Stomach smooth muscle (tissue), 2 donors: Measurements from ENCODE around the gene ARL5C.

ENCODE experiments used
- H3K27ac ChIP-seq: one replicate; pipeline ENCODE4 v1.7.0; 2013; ENCODE audit warnings: mild to moderate bottlenecking, low read length, inconsistent platforms
- H3K27me3 ChIP-seq, 2 donors: one replicate each; pipeline ENCODE4 v1.7.0; 2013; ENCODE audit warnings: low read length in 2 of 2; ENCODE audit not compliant: insufficient read depth in 2 of 2, control insufficient read depth in 1 of 2
- H3K36me3 ChIP-seq, 2 donors: one replicate each; pipeline ENCODE4 v1.7.0; 2013; ENCODE audit warnings: low read length in 2 of 2; ENCODE audit not compliant: control insufficient read depth in 2 of 2, insufficient read depth in 2 of 2
- H3K4me1 ChIP-seq: one replicate; pipeline ENCODE4 v1.7.0; 2013; ENCODE audit warnings: low read length; ENCODE audit not compliant: control insufficient read depth, insufficient read depth
- H3K4me3 ChIP-seq, 2 donors: one replicate each; pipeline ENCODE4 v1.7.0; 2013; ENCODE audit warnings: low read length in 2 of 2
- H3K9ac ChIP-seq, 2 donors: one replicate each; pipeline ENCODE4 v1.7.0; 2013; ENCODE audit warnings: low read length in 2 of 2, mild to moderate bottlenecking in 1 of 2
- H3K9me3 ChIP-seq, 2 donors: one replicate each; pipeline ENCODE4 v1.7.0; 2013; ENCODE audit warnings: low read length in 2 of 2; ENCODE audit not compliant: control insufficient read depth in 2 of 2
- donor health status: healthy.
- donor health status: Pancreatic carcinoma.

ARL5C gene

DNA sequence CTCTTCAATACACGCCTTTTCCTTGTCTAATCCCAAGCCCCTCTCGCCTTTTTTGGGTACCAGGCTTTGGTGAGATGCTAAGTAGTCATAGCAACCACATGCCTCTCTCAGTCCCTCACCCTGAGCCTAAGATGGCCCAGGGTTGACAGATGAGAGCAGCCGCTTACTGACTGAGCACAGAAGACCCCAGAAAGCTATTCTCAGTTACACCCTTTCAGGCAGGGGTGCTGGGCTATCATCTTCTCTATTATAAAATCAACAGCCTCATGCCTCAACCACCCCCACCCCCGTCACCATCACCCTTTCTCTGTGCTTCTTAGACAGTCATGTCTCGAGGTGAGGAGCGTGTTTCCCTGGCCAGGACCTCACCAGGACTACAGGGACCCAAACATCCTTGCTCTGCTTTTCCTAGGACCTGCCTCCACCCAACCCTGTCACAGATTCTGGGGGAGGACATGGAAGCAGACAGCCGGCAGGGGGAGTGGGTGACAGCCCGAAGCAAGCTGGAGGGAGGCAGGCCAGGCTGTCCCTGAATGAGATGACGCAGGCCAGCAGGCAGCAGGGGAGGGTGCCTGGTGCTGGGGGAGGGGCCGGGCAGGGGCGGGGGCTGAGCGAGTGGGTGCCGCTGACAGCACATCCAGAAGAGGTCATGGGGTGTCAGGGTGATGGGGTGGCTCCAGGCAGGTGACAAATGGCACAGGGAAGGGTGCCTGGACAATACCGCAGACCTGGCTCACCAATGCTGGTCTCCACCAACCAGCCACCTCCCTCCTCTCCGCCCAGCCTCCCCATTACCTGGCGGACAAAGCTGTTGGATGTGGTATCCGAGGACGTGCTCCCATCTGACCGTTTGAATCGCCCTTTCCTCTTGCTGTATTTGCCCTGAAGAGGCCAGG, 28.4 kb upstream of the ARL5C start:
- Histone ChIP-seq H3K27me3 (no peaks in the 10 kb centered on the region), H3K9ac (no peak overlapping the region), H3K4me1 (peaks cover 38% of the 10 kb centered on the region), H3K9me3 (no peaks in the 10 kb centered on the region), H3K4me3 (no peak overlapping the region), H3K36me3 (peaks cover 12 to 16% of the 10 kb centered on the region in 2 donors), H3K27ac (no peak overlapping the region)

DNA sequence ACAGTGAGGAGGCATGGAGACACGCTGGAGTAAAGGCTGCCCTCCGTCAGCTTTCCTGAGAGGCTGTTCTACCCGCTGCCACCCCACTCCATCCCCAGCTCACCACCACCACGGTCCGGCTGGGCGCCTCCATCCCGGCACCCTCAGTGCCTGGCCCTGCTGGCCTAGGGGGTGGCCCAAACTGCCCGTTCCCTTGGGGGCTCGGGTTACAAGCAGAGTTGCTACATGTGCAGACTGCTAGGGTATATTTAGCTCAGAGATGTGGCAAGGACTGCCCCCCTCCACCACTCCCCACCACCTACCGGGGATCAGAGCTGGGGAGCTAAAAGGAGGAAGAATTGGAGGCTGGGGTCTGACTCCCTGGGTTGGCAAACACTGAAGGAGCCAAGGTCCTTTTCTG, 27.4 kb upstream of the ARL5C start:
- H3K9me3 ChIP-seq = no peaks in the 10 kb centered on the region
- H3K27ac ChIP-seq = no peak overlapping the region
- H3K4me1 ChIP-seq = peaks cover 35% of the 10 kb centered on the region
- H3K9ac ChIP-seq = no peak overlapping the region
- H3K4me3 ChIP-seq = no peak overlapping the region
- H3K27me3 ChIP-seq = no peaks in the 10 kb centered on the region
- peaks cover 12 to 16% of the 10 kb centered on the region in 2 donors for H3K36me3 ChIP-seq

DNA sequence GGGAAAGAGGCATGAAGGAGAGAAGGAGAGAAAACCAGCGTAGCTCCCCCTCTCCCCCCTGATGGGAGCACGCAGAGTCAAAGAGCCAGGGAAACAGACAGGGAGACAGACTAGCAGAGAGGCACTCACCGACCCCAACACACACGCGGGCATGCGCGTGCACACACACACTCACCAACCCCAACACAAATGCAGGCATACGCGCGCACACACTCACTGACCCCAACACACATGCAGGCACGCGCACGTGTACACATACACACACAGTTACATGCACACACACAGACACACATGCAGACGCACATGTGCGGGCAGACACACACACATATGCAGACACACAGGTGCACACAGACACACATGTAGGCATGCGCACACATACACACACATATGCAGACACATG, 26.9 kb upstream of the ARL5C start:
- Histone ChIP-seq H3K36me3 (peaks cover 12 to 16% of the 10 kb centered on the region in 2 donors), H3K4me3 (no peak overlapping the region), H3K4me1 (peaks cover 32% of the 10 kb centered on the region), H3K27ac (no peak overlapping the region), H3K27me3 (no peaks in the 10 kb centered on the region), H3K9ac (no peak overlapping the region), H3K9me3 (no peaks in the 10 kb centered on the region)

DNA sequence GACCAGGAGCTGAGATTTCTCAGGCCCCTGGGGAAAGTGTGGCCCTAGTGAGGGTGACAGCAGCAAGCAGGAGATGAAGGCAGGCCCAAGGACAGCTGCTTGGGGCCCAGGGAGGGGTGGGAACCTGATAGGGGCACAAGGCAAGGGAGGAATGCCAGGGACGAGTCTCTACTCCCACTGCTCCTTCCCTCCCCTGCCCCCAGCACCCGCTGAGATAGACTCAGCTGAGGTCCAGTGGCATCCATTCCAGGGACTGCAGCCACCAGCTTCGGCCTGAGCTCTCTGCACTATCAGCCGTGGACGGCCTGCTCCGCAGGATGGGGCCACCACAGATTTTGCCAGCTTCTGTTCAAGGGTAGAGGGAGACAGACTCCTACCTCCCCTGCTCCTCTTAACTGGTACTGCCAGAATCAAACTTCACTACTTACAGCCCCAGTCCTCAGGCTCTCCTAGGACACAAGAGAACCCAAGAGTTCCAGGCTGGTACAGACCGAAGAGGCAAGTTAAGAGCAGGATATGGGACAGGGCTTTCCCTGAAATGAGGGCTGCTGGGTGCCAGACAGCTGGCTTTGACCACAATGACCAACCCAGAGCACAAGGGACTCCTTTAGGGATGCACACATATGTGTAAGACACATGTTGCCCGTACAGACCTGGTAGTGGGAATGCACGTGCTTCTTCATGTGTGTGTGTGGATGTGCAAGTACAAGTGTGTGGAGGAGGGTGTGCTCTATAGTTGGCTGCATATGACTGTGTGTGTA, 26.0 kb upstream of the ARL5C start:
- H3K9me3 ChIP-seq = no peaks in the 10 kb centered on the region
- H3K36me3 ChIP-seq = peaks cover 18 to 21% of the 10 kb centered on the region in 2 donors
- H3K4me1 ChIP-seq = peaks cover 25% of the 10 kb centered on the region
- no peak overlapping the region for H3K4me3 ChIP-seq
- no peaks in the 10 kb centered on the region for H3K27me3 ChIP-seq
- no peak overlapping the region for H3K27ac ChIP-seq
- peak overlapping the region in 1 of 2 donors; percentile 5 for H3K9ac ChIP-seq

DNA sequence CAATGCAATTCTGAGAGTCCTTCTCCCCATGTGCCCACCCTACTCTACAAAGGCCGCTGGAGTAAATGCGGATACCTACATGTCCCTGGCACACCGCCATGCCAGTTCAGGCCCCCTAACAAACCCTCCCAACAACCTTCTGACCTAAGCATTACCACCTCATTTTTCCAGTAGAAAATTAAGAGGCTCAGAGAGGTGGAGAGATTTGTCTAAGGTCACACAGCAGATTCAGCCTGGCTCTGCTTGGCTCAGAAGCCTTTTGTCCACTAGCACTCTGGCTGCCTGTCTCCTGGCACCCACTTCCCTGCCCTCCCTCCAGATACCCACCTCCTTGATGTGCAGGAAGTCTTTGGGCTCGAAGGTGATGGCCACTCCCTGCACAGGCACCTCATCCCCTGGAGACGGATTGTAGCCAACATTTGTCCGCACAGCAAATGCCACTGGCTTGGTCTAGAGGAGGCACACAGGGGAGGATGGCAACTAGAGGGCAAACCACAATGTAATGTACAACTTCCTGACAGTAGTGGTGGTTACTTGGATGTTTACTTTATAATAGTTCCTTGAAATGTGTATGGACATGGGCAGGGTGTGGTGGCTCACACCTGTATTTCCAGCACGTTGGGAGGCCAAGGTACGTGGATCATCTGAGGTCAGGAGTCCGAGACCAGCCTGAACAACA, 21.3 kb upstream of the ARL5C start:
- H3K4me3 ChIP-seq = no peak overlapping the region
- H3K4me1 ChIP-seq = no peaks in the 10 kb centered on the region
- no peaks in the 10 kb centered on the region for H3K27me3 ChIP-seq
- no peak overlapping the region for H3K9ac ChIP-seq
- no peaks in the 10 kb centered on the region for H3K9me3 ChIP-seq
- peaks cover 29 to 38% of the 10 kb centered on the region in 2 donors for H3K36me3 ChIP-seq
- no peak overlapping the region for H3K27ac ChIP-seq

DNA sequence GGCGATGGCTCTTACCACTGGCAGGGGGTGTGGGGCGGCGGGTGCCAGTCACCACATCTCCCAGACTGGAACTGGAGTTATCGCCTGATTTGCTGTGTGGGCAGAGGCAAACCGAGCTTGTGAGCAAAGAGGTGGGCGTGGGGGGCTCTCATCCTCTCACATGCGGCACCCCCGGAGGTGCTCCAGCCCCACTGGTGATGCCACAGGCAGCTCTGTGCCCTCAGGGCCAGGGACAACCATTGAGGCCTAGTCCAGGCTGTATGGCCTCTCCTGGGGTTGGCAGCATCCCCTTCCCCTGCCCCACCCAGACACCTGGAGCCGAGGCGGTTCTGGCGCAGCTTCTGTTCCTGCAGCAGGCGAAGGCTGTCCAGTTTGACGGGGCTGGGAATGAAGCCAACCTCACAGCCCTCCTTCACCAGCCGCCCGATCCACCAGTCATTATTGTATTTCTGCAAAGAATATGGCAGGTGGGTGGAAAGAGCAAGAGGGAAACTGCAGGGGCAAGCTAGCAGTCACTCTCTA, 20.6 kb upstream of the ARL5C start:
- Histone ChIP-seq H3K36me3 (peaks cover 22 to 33% of the 10 kb centered on the region in 2 donors), H3K4me1 (no peaks in the 10 kb centered on the region), H3K27me3 (no peaks in the 10 kb centered on the region), H3K9ac (no peak overlapping the region), H3K9me3 (no peaks in the 10 kb centered on the region), H3K27ac (no peak overlapping the region), H3K4me3 (no peak overlapping the region)

DNA sequence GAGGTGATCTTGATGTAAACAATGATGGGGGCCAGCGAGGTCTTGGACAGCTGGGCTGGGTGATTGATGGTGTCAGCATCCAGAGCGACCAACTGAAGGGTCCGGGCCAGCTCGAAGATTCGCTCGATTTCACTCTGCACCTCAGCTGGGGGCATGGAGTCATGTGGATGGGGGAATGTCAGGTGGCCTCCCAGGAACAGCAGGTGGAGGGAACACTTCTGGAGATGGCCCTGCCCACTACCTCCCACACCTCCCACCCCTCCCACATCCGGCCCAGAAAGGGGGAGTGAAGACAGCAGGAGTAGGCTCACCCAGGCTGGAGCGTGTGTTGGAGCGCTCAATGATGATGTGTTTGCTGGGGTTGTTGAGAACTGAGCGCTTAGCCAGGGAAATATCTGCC, 17.8 kb upstream of the ARL5C start:
- Histone ChIP-seq H3K36me3 (peaks cover 22 to 32% of the 10 kb centered on the region in 2 donors), H3K27ac (no peak overlapping the region), H3K9ac (no peak overlapping the region), H3K4me1 (no peaks in the 10 kb centered on the region), H3K9me3 (no peaks in the 10 kb centered on the region), H3K4me3 (no peak overlapping the region), H3K27me3 (no peaks in the 10 kb centered on the region)

DNA sequence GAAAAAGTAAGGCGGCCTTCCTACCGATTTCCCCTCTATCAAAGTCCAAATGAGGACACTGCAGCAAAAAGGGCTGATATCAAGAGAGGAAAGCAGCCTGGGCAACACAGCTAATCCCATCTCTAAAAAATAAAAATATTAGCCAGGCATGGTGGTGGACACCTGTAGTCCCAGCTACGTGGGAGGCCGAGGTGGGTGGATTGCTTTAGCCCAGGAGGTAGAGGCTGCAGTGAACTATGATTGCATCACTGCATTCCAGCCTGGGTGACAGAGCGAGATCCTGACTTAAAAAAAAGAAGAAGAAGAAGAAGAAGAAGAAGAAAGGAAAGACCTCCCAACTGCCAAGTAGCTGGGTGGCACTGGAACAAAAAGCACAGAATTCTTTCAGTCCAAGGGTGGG, 17.1 kb upstream of the ARL5C start:
- H3K4me3 ChIP-seq = no peak overlapping the region
- no peaks in the 10 kb centered on the region for H3K27me3 ChIP-seq
- H3K4me1 ChIP-seq = no peaks in the 10 kb centered on the region
- H3K9ac ChIP-seq = no peak overlapping the region
- H3K27ac ChIP-seq = no peak overlapping the region
- H3K9me3 ChIP-seq = no peaks in the 10 kb centered on the region
- H3K36me3 ChIP-seq = peaks cover 22 to 32% of the 10 kb centered on the region in 2 donors

DNA sequence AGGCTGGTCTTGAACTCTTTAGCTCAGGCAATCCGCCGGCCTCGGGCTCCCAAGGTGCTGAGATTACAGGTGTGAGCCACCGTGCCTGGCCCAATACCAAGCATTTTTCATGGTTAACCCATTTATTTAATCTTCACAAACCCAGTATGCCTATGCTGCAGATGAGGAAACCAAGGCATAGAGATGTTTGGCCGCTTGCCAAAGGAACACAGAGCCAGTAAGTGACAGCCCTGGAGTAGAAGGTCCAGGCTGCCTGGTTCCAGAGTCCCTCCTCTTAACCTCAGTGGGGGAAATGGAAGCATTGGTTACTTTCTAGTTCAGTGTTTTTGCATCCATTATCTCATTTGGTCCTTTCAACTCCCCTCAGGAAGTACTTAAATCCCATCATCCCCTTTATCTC, 15.3 kb upstream of the ARL5C start:
- peaks cover 10 to 31% of the 10 kb centered on the region in 2 donors for H3K36me3 ChIP-seq
- H3K9ac ChIP-seq = no peak overlapping the region
- no peak overlapping the region for H3K4me3 ChIP-seq

DNA sequence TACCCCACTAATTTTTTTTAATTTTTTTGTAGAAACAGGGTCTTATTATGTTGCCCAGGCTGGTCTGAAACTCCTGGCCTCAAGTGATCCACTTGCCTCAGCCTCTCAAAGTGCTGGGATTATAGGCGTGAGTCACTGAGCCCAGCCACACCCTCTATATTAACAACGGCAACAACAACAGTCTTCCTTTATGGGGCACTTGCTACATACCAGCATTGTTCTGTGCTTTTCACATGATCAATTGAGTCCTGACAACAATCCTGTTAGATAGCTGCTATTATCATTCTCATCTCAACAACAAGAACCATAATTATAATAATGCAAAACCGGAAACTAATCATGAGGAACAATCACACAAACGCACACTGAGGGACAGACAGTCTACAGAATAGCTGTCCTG, 12.6 kb upstream of the ARL5C start:
- peaks cover 0 to 19% of the 10 kb centered on the region in 2 donors for H3K36me3 ChIP-seq
- no peak overlapping the region for H3K27ac ChIP-seq

More for the DNA sequence above, 15.3 kb upstream of the ARL5C start:
- no peaks in the 10 kb centered on the region for H3K27me3 ChIP-seq
- no peaks in the 10 kb centered on the region for H3K4me1 ChIP-seq
- H3K9me3 ChIP-seq = no peaks in the 10 kb centered on the region
- no peak overlapping the region for H3K27ac ChIP-seq

More for the DNA sequence above, 12.6 kb upstream of the ARL5C start:
- Histone ChIP-seq H3K9me3 (no peaks in the 10 kb centered on the region), H3K27me3 (no peaks in the 10 kb centered on the region), H3K9ac (no peak overlapping the region), H3K4me3 (no peak overlapping the region), H3K4me1 (peaks cover 11% of the 10 kb centered on the region)
